ENCODE measurements around the gene LARGE1.

DNA sequence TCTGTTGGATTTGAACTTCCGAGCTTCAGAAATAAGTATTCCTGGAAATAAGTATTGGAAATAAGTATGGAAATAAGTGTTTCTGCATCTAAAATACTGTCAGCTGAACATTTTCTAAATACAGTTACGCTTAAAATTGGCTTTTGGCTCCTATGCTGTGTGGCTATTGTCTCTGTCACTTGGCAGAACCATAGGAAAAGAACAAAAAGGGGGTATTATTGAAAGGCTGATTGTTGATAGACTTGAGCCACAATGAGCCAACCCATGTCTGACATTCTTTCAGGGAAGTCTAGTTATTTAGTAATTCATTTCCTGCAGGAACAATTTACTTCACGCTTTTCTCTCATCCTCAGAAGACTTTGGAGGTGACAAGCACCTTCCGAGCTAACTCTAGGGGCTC is 32.5 kb upstream of the LARGE1 start:
- TF ChIP-seq, protein P1, sequence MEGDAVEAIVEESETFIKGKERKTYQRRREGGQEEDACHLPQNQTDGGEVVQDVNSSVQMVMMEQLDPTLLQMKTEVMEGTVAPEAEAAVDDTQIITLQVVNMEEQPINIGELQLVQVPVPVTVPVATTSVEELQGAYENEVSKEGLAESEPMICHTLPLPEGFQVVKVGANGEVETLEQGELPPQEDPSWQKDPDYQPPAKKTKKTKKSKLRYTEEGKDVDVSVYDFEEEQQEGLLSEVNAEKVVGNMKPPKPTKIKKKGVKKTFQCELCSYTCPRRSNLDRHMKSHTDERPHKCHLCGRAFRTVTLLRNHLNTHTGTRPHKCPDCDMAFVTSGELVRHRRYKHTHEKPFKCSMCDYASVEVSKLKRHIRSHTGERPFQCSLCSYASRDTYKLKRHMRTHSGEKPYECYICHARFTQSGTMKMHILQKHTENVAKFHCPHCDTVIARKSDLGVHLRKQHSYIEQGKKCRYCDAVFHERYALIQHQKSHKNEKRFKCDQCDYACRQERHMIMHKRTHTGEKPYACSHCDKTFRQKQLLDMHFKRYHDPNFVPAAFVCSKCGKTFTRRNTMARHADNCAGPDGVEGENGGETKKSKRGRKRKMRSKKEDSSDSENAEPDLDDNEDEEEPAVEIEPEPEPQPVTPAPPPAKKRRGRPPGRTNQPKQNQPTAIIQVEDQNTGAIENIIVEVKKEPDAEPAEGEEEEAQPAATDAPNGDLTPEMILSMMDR (conservative IDR thresholded peaks at IDR 0.05; ENCODE audit: low read length) = no peak
- no peak for TF ChIP-seq EZH2phosphoT487 (IDR thresholded peaks at IDR 0.05; ENCODE audit: borderline replicate concordance)
